ENCODE data around the gene RBBP5. TPM values are rescaled to one million over a fixed set of nuclear protein-coding genes. Genes with fewer than 3 reads are reported as not detected.
"Not testable (repeated sequence)": the region's sequence is repeated elsewhere in the genome, so short reads cannot be mapped to it uniquely, and the experiment has no call there.

Gene RBBP5, protein sequence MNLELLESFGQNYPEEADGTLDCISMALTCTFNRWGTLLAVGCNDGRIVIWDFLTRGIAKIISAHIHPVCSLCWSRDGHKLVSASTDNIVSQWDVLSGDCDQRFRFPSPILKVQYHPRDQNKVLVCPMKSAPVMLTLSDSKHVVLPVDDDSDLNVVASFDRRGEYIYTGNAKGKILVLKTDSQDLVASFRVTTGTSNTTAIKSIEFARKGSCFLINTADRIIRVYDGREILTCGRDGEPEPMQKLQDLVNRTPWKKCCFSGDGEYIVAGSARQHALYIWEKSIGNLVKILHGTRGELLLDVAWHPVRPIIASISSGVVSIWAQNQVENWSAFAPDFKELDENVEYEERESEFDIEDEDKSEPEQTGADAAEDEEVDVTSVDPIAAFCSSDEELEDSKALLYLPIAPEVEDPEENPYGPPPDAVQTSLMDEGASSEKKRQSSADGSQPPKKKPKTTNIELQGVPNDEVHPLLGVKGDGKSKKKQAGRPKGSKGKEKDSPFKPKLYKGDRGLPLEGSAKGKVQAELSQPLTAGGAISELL
- total RNA-seq: 6.9 TPM

DNA sequence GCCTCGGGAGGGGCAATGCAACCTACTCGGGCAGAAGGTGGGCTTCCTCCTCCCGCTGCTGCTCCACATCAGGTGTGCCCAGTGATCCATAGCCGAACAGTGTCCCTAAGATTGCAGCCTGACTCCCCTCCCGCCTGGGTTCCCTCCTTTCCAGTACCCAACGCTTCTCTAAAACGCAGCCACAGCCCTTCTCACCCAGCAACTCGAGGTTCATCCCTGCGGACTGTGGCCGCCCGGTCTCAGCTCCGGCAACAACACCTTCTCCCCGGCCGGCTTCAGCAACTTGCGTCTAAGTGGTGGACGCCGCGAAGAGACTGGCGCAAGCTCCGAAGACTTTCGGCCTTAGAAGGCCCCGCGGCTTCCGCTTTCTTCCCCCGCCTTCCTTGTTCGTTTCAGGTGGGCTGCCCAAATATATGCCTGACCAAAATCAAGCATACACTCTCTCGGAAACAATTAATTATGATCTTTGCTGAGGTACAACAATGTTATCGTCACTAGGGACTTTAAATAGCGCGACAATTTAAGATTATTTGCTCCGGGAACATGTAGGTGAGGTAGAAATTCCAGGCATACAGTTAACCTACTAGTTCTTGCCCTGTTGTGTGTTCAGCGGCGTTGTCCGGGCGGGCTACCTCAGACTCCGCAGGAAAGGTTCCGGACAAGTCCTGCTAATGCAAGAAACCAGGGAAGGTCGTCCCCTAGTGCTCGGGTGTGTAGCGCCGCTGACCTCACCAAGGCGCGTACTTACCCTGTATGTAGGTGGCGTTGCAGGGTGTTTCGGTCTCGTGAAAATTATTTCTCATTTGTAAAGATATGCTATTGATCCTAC, at the start of gene RBBP5:
TSS of gene RBBP5 (minus strand) at position 319 of the 829 bp plus-strand sequence. CDS start at position 214, 105 bp downstream.
- ATAC-seq: peak; percentile 99

DNA sequence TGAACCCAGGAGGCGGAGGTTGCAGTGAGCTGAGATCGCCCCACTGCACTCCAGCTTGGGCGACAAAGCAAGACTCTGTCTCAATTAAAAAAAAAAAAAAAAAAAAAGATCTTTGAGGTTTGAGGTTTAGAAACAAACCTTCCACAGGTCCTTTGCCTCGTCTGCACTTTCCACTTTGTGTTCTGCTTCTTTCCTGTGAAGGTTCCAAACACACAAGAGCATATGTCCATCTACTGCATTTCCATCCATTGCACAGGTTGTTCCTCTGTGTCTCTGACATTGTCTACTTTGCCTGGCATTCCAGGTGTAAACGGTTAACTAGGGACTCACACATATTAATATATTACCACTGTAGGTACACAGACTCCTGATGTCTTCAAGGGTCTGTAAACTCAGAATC, 49.6 kb upstream of the RBBP5 start:
- no peak for ATAC-seq

DNA sequence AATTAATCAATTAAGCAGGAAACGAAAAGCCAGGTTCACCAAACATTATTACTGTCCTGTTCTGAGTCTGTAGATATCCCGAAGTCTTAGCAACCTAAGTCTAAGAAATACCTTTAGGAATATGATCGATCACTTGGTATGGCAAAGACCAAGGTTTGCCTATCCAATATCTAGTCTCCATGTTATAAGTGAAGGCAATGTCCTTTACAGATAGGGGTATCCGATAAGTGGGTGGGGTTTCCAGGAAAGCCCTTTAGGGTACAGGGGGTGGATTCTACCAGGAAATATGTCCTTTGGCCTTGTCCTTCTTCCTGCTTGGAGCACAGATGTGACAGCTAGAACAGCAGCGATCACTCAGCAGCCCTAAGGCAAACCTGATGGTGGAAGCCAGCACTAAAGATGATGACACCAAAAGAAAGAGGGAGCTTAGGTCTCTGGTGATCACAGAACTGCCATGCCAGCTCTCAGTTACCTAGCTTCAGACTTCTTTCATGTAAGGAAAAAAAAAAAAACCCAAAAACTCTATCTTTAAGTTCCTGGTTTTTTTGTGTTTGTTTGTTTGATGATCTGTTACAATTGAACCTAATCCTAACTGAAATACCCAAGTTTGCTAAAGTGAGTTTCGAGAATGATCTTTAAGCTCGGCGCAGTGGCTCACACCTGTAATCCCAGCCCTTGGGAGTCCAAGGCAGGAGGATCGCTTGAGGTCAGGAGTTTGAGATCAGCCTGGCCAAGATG, 48.9 kb upstream of the RBBP5 start:
- ATAC-seq: no peak

DNA sequence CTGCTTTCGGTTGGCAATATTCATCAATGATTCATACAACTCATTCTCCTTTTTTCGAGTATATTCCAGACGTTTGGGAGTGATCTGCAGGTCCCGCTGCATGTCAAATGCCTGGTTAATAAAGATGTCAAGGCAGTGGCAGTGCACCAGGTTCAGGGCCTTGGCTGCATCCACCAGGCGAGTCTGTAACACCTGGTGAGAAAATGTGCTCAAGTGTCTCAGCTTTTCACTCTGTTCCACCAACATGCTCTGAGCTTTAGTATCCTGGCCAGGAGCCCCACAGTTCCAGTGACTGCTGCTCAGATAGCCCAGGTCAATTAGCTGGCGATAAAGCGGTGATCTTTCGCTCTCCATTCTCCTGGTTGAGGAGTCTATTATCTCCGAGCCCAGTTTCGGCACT, 47.5 kb upstream of the RBBP5 start:
- no peak for ATAC-seq

DNA sequence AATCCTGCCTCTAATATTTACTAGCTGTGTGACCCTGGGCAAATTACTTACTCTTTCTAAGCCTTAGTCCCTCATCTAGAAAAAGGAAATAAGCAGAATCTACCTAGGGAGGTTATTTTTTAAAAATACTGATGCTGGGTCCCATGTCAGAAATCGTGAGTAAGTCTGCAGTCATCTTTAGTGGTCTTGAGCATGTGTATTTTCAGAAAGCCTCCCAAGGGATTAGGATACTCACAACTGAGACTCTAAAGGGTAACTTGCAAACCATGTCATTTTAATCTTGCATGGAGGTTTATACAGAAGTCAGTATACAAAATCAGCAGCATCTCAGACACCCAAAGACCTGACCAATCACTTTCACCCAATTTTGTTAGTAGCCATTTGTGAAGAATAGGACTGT, 46.5 kb upstream of the RBBP5 start:
- no peak for ATAC-seq

DNA sequence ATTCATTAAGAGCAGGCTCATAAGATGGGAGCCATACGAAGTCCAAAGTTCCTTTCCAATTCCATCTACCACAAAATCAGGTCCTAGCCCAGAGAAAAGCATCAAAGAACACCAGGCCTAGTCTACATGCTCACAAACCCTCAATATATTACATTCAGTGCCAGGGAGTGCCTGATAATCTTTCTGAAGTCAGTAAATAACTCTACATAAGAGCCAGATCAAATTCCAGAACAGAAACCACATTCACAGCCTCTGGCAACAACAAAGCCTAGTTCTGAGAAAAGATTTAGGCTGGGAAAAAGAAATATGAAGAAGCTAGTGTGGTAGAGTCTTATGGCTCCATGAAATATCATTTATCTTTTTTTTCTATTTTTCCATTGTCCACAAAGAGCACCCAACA, 40.5 kb upstream of the RBBP5 start:
- ATAC-seq: no peak

DNA sequence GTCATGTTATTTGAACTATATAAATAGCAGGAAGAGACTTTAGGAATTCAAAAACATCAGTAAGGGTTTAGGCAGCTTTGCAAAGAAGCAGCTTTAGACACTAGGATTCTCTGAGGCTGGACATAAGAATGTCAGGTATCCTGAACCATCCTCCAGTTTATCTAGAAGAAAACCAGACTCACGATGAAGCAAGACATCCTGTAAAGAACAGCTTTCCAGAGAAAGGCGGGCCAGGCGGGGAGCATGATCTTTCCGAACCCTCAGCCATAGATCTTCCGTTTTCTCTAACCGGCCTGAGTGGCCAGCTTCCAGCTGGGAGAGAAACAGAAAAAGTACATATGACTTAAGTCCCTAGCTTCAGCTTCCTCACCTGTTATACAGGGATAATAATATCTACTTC, 39.3 kb upstream of the RBBP5 start:
- ATAC-seq: no peak

DNA sequence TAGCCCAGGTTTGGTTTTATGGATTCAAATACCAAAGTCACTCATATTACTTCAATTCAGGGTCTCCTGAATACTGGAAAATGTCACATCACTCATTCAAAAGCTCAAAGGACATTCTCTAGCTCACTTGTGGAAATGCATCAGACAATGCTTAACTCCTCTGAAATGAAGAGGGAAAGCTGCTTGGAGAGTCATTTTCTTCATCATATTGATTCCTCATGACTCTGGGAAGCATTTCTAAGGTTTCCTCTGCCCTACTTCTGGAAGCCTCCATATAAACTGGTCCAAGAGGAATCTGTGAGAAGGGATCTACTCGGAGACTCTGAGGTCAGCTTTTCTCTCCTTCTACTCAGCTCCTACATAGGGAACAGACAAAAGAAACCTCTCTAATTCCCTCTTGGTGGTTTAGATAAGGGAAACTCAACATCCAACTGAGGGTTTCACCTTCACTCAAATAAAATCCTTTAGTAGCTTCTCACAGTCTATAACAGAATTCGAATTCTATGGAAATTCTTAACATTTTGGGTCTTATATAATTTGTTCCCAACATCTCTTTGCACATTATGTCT, 36.4 kb upstream of the RBBP5 start:
- no peak for ATAC-seq

DNA sequence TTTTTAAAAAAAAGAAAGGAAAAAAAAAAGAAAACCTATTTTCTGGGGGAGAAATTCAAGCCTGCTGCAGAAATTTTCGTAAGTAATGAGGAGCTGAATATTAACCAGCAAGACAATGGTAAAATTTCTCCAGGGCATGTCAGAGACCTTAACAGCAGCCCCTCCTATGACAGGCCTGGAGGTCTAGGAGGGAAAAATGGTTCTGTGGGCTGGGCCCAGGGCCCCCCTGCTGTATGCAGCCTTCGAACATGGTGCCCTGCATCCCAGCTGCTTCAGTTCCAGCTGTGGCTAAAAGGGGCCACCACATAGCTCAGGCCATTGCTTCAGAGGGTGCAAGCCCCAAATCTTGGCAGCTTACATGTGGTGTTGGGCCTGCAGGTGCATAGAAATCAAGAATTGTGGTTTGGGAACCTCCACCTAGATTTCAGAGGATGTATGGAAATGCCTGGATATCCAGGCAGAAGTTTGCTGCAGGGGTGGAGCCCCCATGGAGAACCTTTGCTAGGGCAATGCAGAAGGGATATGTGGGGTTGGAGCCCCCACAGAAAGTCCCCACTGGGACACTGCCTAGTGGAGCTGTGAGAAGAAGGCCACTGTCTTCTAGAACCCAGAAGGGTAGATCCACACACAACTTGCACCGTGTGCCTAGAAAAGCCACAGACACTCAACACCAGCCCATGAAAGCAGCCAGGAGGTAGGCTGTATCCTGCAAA, 34.0 kb upstream of the RBBP5 start:
- ATAC-seq: not testable (repeated sequence)

DNA sequence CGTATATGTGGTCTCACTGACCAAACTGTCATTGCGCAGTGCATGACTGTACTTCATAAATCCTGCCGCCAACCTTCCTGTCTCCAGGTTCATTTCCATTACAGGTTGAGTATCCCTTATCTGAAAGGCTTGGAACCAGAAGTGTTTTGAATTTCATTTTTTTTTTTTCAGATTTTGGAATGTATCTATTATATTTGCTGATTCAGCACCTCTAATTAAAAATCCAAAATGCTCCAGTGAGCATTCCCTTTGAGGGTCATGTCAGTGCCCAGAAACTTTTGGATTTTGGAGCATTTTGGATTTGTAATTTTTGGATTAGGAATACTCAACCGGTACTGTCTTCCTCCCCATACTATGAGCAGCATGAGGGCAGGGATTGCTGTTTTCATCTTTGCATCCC, 30.7 kb upstream of the RBBP5 start:
- ATAC-seq: no peak

DNA sequence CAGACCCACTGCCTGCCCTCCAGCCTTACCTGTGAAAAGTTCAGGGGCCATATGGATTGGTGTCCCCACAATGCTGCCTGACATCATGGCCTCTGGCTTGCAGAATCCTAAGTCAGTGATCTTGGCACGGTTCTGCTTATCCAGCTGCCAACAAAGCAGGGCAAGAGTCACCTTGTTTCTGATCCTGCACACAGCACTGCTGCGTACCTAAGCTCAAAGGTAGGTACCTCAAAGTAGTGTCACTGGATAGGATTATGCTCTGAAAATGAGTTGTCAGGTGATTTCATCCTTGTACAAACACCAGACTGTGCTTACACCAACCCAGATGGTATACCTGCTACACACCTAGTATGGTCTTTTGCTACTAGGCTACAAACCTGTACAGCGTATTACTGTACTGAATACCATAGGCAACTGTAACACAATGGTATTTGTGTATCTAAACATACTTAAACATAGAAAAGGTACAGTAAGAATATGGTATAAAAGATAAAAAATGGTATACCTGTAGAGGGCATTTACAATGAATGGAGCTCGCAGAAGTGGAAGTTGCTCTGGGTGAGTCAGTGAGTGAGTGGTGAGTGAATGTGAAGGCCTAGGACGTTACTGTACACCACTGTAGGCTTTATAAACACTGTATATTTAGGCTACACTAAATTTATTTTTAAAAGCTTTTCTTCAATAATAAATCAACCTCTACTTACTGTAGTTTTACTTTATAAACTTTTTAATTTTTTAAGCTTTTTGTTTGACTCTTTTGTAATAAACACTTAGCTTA, 29.1 kb upstream of the RBBP5 start:
- peak; percentile 22 for ATAC-seq

DNA sequence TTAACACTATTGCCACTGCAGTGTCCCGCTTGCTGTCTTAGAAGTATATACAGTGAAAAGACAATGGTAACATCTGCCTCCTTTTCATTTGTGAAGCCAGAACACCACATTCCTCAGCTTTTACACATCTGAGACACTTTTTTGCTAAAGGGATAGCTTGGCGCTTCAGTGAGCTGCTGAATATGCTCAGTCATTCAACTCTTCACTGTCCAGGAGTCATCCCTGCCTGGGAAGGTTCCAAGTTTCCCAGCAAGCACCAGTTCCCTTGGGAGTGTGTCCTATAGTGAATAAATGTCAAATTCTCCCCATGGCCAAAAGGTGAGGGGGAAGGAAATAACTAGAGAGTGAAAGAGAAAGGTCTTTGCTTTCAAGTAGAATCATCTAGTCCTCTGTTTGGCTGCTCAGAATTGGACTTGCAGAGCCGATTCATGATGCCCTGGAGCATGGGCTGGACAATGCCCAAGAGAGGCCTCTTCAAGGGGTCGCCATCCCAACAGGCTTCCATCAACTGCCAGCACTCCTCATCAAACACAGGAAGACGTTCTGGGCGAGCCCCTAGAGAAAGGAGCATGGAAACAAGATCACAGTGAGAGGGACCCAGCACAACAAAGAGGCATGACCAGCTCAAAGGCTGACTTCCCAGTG, 25.5 kb upstream of the RBBP5 start:
- ATAC-seq: no peak

DNA sequence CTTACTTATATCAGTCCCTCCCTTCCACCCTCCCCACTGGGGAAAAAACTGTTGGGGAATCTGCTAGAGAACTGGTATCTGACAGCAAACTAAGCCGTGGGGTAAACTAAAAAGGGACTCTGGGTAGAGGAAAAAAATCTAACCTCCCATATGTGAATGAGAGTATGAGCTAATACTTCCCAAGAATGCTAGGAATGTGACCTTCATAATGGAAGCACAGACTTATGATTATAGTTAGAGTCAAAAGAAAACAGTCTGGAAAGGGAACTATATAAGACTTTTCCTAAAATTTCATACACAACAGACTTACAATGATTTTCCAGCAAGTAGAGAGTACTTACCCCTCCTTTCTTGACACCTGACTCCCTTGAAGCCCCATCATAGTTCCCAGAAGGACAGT, 23.0 kb upstream of the RBBP5 start:
- ATAC-seq: no peak

DNA sequence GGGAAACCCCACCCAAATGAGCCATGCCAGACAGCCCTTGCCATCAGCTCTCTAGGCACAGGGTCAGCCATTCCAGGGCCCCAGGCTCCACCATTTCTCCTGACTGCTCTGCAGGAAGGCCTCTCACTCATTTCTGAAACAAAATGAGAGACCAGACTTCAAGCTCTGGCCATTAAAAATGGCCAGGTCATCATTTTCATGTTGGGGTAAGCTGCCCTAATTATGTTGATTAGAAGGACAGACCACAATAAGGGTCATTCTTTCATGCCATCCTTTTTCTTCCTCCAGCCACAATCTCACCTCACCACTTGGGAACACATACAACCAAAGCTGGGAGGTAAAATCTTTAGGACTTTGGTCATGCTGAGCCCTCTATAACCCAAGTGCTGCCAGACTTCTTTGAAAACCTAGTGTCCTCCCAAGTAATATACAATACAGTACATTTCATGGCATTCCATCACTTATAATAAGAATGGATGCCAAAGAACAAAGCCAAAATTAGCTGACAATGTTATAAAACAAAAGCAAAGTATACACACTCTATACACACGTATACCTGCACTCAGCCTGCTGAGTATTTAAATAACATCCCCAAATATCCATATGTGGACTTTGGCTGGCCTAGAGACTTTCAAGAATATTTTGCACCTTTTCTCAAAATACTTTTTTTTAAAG, 22.4 kb upstream of the RBBP5 start:
- no peak for ATAC-seq

DNA sequence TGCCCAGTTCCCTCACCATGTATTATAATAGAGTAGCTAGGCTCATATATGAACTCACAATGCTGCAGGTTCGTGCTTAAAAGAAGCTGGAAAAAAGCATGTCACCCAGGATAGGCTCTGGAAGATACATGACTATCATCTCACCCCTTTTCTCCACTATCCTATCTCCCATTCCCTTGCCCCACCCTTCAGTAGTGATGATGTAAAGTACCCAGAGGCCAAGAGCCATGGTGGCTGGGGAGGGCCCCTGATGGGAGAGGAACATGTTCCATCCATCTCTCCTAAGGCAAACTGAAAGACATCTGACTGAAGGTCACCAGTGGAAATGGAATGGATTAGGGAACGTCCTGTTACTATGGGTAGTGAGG, 20.3 kb upstream of the RBBP5 start:
- no peak for ATAC-seq

DNA sequence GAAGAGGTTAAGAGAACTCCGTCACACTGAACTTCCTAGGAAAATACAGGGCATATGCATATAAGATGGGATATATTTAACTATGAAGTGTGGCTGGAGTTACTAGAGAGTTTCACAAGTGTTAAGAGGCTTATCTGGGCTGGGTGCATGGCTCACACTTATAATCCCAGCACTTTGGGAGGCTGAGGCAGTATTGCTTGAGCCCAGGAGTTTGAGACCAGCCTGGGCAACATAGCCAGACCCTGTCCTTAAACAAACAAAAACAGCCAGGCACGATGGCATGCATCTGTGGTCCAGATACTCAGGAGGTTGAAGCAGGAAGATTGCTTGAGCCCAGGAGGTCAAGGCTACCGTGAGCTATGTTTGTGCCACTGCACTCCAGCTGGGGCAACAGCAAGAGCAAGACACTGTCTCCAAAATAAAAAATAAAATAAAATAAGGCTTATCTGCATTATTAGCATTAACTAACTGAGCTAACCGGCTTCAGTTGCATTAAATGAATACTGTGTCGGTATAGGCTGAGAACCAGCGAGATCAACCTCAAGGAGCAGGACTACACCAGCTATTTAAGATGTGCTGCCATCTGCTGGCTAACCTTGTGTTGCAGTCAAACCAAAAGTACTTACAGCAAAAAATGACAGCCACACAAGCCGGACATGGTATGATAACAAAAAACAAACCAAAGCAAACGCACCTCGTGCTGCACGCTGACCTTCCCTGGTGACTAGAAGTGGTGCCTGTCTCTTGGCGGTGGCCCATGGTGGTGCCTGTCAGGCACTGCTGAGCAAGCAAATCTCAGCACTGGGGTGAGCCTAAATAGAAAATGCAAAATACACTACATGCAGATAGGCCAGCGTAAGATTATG, 19.7 kb upstream of the RBBP5 start:
- ATAC-seq: peak; percentile 78

DNA sequence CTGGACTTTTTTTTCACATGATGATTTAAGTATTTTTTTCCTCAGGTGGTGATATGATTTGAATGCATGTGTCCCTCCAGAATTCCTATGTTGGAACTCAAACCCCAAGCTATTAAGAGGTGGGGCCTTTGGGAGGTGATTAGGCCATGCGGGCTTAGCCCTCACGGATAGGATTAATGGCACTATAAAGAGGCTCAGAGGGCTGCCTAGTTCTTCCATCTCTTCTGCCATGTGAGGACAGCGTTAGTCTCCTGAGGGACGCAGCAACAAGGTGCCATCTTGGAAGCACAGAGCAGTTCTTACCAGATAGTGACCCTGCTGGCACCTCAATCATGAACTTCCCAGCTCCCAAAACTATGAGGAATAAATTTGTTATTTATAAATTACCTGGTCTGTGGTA, 18.3 kb upstream of the RBBP5 start:
- ATAC-seq: no peak

DNA sequence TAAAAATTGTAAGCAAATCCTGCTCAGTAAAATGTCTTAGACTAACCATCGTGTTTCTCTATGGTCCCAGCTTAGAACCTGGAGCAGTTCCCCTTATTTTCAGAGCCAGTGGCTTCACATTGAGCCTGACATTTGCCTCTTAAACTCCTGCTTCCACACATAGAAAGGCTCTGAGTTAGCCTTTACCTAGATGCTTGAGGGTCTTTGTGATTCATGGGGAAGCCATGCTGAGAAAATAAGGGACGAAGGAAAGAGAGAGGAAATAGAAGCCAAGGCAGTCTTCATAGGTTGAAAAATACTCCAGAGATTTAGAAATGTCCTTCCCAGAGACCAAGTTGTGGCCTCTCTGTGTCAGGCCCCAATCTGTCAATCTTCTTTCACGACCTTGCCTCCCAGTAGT, 16.1 kb upstream of the RBBP5 start:
- no peak for ATAC-seq

DNA sequence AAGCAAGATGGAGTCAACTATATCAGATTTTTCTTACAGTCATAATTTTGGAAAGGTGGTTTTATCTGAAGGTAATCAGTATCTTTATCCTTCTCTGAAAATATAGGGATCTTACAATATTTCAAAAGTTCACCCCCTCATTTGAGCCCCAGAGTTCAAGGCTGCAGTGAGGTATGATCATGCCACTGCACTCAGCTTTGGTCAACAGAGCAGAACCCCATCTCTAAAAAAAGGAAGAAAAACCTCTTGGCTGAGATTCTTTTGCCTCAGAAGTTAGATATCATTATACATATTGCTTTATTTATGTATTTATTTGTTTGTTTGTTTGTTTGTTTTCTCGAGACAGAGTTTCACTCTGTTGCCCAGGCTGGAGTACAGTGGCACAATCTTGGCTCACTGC, 11.5 kb upstream of the RBBP5 start:
- no peak for ATAC-seq
